ENCODE measurements around the gene CLPSL1. TPM values are rescaled to one million over a fixed set of nuclear protein-coding genes. Genes with fewer than 3 reads are reported as not detected.

CLPSL1 gene
- total RNA-seq, 1 donor from 2014 or later, result not detected

DNA sequence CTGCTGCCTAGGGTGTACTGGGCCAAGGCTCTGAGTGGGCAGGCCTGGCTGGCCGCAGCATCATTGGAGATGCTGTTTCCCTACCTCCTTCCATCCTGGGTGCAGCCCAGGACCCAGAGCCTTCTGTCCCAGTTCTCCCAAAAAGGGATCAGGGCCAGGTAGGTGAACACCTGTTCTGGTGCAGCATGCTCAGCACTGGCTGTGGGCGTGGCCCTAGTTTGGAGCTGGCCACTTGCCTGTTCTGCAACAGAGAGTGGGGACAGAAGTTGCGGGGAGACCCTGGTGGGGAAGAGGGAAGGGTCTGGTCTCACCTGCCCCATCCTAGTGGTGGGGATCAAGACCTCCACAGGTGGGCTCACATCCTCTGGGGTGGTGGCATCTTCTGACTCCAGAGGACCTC is 45.4 kb upstream of the CLPSL1 start:
- Mint-ChIP-seq H3K36me3 (ENCODE audit: low read depth, unreplicated experiment) (no peaks in the 10 kb centered on the region), H3K27ac (ENCODE audit: unreplicated experiment) (no peak overlapping the region), H3K4me3 (ENCODE audit: unreplicated experiment) (no peak overlapping the region), H3K9me3 (ENCODE audit: unreplicated experiment) (no peaks in the 10 kb centered on the region), H3K4me1 (ENCODE audit: unreplicated experiment) (peaks cover 17% of the 10 kb centered on the region), H3K27me3 (ENCODE audit: unreplicated experiment) (peaks cover 6% of the 10 kb centered on the region)
- TF ChIP-seq CTCF (IDR thresholded peaks at IDR 0.05; ENCODE audit: unreplicated experiment), result no peak
- no peak for DNase-seq (ENCODE audit: low spot score)

DNA sequence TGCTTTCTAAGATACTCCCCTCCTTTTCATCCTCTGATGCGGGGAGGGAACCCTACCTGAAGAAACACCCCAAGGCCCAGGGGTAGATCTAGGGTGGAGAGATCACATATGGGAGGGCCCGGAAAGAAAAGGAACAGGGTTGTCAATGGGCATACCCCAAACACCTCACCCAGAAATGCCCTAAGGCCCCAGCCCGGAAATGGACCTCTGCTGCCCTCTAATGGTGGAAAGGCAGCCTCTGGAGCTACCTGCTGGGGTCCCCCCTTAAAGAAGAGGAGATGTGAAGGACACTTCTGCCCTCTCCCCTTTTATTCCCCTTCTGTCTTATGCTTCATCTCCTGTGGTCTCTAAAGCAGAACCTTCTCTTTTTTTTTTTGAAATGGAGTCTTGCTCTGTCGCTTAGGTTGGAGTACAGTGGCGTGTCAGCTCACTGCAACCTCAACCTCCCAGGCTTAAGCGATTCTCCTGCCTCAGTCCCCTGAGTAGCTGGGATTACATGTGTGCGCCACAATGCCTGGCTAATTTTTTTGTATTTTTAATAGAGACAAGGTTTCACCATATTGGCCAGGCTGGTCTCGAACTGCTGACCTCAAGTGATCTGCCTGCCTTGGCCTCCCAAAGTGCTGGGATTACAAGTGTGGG is 44.4 kb upstream of the CLPSL1 start:
- peak; percentile 62 for TF ChIP-seq CTCF (IDR thresholded peaks at IDR 0.05; ENCODE audit: unreplicated experiment)
- Mint-ChIP-seq H3K36me3 (ENCODE audit: low read depth, unreplicated experiment) (no peaks in the 10 kb centered on the region), H3K27me3 (ENCODE audit: unreplicated experiment) (peaks cover 6% of the 10 kb centered on the region), H3K4me1 (ENCODE audit: unreplicated experiment) (peaks cover 21% of the 10 kb centered on the region), H3K4me3 (ENCODE audit: unreplicated experiment) (no peak overlapping the region), H3K27ac (ENCODE audit: unreplicated experiment) (no peak overlapping the region), H3K9me3 (ENCODE audit: unreplicated experiment) (no peaks in the 10 kb centered on the region)
- DNase-seq (ENCODE audit: low spot score), result peak; percentile 78

GRCh38 chr6:35736982-35737412 is 43.8 kb upstream of the CLPSL1 start, which contains the start of gene ARMC12:
Gene ARMC12 (plus strand): TSS chr6:35737032. CDS start chr6:35737109, 77 bp downstream.
- H3K4me3 Mint-ChIP-seq (ENCODE audit: unreplicated experiment), result peak within 1 kb of the TSS; percentile 45
- H3K27me3 Mint-ChIP-seq (ENCODE audit: unreplicated experiment), result peaks cover 6% of the 10 kb centered on the region

GRCh38 chr6:35737413-35738211 is 43.2 kb upstream of the CLPSL1 start:
- no peak for DNase-seq (ENCODE audit: low spot score)
- Mint-ChIP-seq H3K9me3 (ENCODE audit: unreplicated experiment) (no peaks in the 10 kb centered on the region), H3K27ac (ENCODE audit: unreplicated experiment) (no peak overlapping the region), H3K4me3 (ENCODE audit: unreplicated experiment) (peak overlapping the region; percentile 45), H3K36me3 (ENCODE audit: low read depth, unreplicated experiment) (no peaks in the 10 kb centered on the region), H3K27me3 (ENCODE audit: unreplicated experiment) (peaks cover 6% of the 10 kb centered on the region), H3K4me1 (ENCODE audit: unreplicated experiment) (peaks cover 21% of the 10 kb centered on the region)
- peak; percentile 61 for TF ChIP-seq CTCF (IDR thresholded peaks at IDR 0.05; ENCODE audit: unreplicated experiment)

More at GRCh38 chr6:35736982-35737412, 43.8 kb upstream of the CLPSL1 start, which contains the start of gene ARMC12:
- Mint-ChIP-seq H3K4me1 (ENCODE audit: unreplicated experiment) (peaks cover 21% of the 10 kb centered on the region), H3K36me3 (ENCODE audit: low read depth, unreplicated experiment) (no peaks in the 10 kb centered on the region), H3K9me3 (ENCODE audit: unreplicated experiment) (no peaks in the 10 kb centered on the region), H3K27ac (ENCODE audit: unreplicated experiment) (no peak within 1 kb of the TSS)
- TF ChIP-seq CTCF (IDR thresholded peaks at IDR 0.05; ENCODE audit: unreplicated experiment), result no peak
- DNase-seq (ENCODE audit: low spot score), result no peak

Measured in endothelial cell (in vitro differentiated cells).